Upper lobe of left lung (tissue), 4 donors: ENCODE results near the gene PTPN13.

Source experiments
- EP300 ChIP-seq, 4 donors: sonication (generic); formaldehyde crosslinking; IDR thresholded peaks; one replicate each; pipeline ENCODE4 v1.5.1; 2017; ENCODE audit warnings: antibody characterized with exemption in 4 of 4, control low read depth in 2 of 4
- TF ChIP-seq, protein P1 (sequence below), 6 experiments: fragments of 450-650 bp in 4 of 6; fragments of 200-600 bp in 2 of 6; sonication (generic) in 2 of 6; IDR thresholded peaks; one replicate each; pipeline ENCODE4 v1.5.1; 2016 to 2019; ENCODE audit warnings: antibody characterized with exemption in 6 of 6

DNA sequence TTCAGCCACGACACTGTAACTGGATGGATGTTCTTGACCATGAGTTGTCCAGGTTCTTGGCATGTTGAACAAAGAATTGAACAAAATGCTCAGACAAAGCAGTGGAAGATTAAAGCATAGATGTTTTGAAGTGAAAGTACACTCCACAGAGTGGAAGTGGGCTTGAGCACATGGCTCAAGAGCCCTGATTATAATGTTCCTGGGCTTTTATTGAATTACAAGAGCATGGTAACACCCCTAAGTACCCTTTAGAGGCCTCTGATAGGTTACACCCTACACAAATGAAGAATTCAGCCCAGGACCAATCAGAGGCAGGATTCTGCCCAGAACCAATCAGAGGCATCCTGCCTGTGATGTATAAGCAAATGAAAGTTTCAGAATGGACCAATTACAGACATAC is 221.5 kb downstream of the PTPN13 start:
- TF ChIP-seq, protein P1, sequence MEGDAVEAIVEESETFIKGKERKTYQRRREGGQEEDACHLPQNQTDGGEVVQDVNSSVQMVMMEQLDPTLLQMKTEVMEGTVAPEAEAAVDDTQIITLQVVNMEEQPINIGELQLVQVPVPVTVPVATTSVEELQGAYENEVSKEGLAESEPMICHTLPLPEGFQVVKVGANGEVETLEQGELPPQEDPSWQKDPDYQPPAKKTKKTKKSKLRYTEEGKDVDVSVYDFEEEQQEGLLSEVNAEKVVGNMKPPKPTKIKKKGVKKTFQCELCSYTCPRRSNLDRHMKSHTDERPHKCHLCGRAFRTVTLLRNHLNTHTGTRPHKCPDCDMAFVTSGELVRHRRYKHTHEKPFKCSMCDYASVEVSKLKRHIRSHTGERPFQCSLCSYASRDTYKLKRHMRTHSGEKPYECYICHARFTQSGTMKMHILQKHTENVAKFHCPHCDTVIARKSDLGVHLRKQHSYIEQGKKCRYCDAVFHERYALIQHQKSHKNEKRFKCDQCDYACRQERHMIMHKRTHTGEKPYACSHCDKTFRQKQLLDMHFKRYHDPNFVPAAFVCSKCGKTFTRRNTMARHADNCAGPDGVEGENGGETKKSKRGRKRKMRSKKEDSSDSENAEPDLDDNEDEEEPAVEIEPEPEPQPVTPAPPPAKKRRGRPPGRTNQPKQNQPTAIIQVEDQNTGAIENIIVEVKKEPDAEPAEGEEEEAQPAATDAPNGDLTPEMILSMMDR (IDR thresholded peaks at IDR 0.05), result no peak
- TF ChIP-seq EP300 (IDR thresholded peaks at IDR 0.05), result no peak
